MM.1S (cell line): ENCODE results near the gene TUBA3E.

Experiments used
- DNase-seq: peaks from one replicate; pipeline ENCODE4 v3.0.0-alpha.2; 2015
- H2AFZ ChIP-seq: fragments of 300-600 bp; sonication (generic); 2 replicates; pipeline ENCODE4 v1.6.0; 2016; ENCODE audit warnings: antibody characterized with exemption, low read length
- H3F3A ChIP-seq: fragments of 300-600 bp; sonication (generic); 2 replicates; pipeline ENCODE4 v1.6.1; 2016; ENCODE audit warnings: mild to moderate bottlenecking, antibody characterized with exemption, low read length, moderate library complexity, mixed read lengths; ENCODE audit not compliant: insufficient read depth
- H3K27ac ChIP-seq: fragments of 300-600 bp; sonication (generic); 2 replicates; pipeline ENCODE4 v1.5.1; 2016; ENCODE audit warnings: mild to moderate bottlenecking, low read length
- H3K27me3 ChIP-seq: fragments of 300-600 bp; sonication (generic); replicated peaks from 2 replicates; pipeline ENCODE4 v1.6.0; 2016; ENCODE audit warnings: low read length; ENCODE audit not compliant: insufficient read depth
- H3K36me3 ChIP-seq: fragments of 300-600 bp; sonication (generic); replicated peaks from 2 replicates; pipeline ENCODE4 v1.6.1; 2016; ENCODE audit warnings: mild to moderate bottlenecking, low read length, mixed read lengths; ENCODE audit not compliant: insufficient read depth
- H3K4me1 ChIP-seq: fragments of 300-600 bp; sonication (generic); 2 replicates; pipeline ENCODE4 v1.6.1; 2016; ENCODE audit warnings: low read length, mixed read lengths
- H3K4me2 ChIP-seq: fragments of 300-600 bp; sonication (generic); 2 replicates; pipeline ENCODE4 v1.6.0; 2016; ENCODE audit warnings: low read depth, low read length
- H3K4me3 ChIP-seq: fragments of 300-600 bp; sonication (generic); 2 replicates; pipeline ENCODE4 v1.5.1; 2016; ENCODE audit warnings: low read length, mixed read lengths
- H3K79me2 ChIP-seq: fragments of 300-600 bp; sonication (generic); 2 replicates; pipeline ENCODE4 v1.6.1; 2016; ENCODE audit warnings: mixed run types, low read length, mixed read lengths
- H3K9ac ChIP-seq: fragments of 300-600 bp; sonication (generic); 2 replicates; pipeline ENCODE4 v1.6.1; 2016; ENCODE audit warnings: low read length, mixed read lengths
- H3K9me2 ChIP-seq: fragments of 300-600 bp; sonication (generic); replicated peaks from 2 replicates; pipeline ENCODE4 v1.6.1; 2016; ENCODE audit warnings: mild to moderate bottlenecking, low read length, mixed read lengths; ENCODE audit not compliant: insufficient read depth
- H3K9me3 ChIP-seq: fragments of 300-600 bp; sonication (generic); replicated peaks from 2 replicates; pipeline ENCODE4 v1.6.1; 2016; ENCODE audit warnings: mild to moderate bottlenecking, low read length, mixed read lengths; ENCODE audit not compliant: insufficient read depth
- H4K20me1 ChIP-seq: fragments of 300-600 bp; sonication (generic); 2 replicates; pipeline ENCODE4 v1.6.1; 2016; ENCODE audit warnings: mild to moderate bottlenecking, low read length, moderate library complexity, mixed read lengths; ENCODE audit not compliant: insufficient read depth
- CTCF ChIP-seq: fragments of 300-600 bp; sonication (generic); IDR thresholded peaks from 2 replicates; pipeline ENCODE4 v1.5.1; 2016; ENCODE audit warnings: antibody characterized with exemption, low read length, mixed read lengths
- EZH2 ChIP-seq: fragments of 300-600 bp; sonication (generic); optimal IDR thresholded peaks from 2 replicates; pipeline ENCODE3; 2017; ENCODE audit warnings: low read depth, mild to moderate bottlenecking, antibody characterized with exemption, low read length, mixed read lengths
- EZH2phosphoT487 ChIP-seq: fragments of 300-600 bp; sonication (generic); IDR thresholded peaks from 2 replicates; pipeline ENCODE4 v1.6.1; 2018; ENCODE audit warnings: antibody characterized with exemption, low read length

TUBA3E gene

DNA sequence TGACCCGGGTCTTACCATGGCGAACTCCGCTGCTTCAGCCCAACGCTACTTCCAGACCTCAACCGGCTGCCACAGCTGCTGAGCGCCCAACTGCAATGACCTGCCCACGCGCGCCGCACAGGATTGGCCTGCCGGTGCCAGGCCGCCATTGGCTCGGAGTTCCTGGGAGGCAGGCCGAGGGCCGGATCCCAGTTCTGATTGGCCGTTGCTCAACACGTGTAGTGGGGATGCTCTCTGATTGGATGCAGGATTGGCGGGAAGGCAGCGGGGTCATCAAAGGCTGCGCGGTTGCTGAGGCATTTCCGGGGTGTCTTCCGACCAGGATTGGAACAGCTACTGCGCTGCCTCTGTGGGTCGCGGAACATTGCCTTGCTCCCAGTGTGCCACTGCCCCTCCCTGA lies at the start of gene TUBA3E:
TUBA3E (minus strand) TSS at position 97 of the 400 bp plus-strand sequence; CDS start at position 18, 79 bp downstream.
- no peak within 1 kb of the TSS for H3K4me2 ChIP-seq
- no peak for TF ChIP-seq CTCF
- no peak for TF ChIP-seq EZH2
- TF ChIP-seq EZH2phosphoT487, result no peak
- no peak within 1 kb of the TSS for H3K4me3 ChIP-seq
- no peaks in the 10 kb centered on the region for H3K36me3 ChIP-seq
- no peaks in the 10 kb centered on the region for H3K27me3 ChIP-seq
- no peaks in the 10 kb centered on the region for H3K9me3 ChIP-seq
- no peaks in the 10 kb centered on the region for H3K9me2 ChIP-seq
- no peak for DNase-seq
- H3K4me1 ChIP-seq, result no peaks in the 10 kb centered on the region
- no peak within 1 kb of the TSS for H3K27ac ChIP-seq
- H3K79me2 ChIP-seq, result no peaks in the 10 kb centered on the region
- H4K20me1 ChIP-seq, result no peaks in the 10 kb centered on the region
- H2AFZ ChIP-seq, result no peak within 1 kb of the TSS
- H3K9ac ChIP-seq, result no peak within 1 kb of the TSS
- no peaks in the 10 kb centered on the region for H3F3A ChIP-seq

DNA sequence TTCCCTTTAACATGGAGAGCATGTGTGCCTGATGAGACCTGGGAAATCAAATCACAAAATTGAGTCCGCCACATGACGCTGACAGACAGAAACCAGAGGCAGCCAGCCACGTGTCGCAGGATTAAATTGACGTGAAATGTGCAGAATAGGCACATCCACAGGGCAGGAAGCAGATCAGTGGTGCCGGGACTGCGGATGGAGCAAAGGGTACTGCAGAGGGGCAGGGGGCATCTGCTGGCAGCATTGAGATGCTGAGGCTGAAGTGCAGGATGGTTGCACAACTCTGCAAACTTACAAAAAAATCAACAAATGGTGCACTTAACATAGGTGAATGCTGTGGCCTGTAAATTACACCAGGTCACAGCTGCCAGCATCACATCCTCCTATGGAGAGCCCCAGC lies 48.2 kb upstream of the TUBA3E start:
- Histone ChIP-seq H3K36me3 (no peaks in the 10 kb centered on the region), H3K9me3 (no peaks in the 10 kb centered on the region), H3K4me3 (no peak overlapping the region), H3K4me1 (no peaks in the 10 kb centered on the region), H3K9ac (no peak overlapping the region), H3K9me2 (no peaks in the 10 kb centered on the region), H3K4me2 (no peak overlapping the region), H3F3A (no peaks in the 10 kb centered on the region), H3K27me3 (no peaks in the 10 kb centered on the region), H4K20me1 (no peaks in the 10 kb centered on the region), H3K27ac (no peak overlapping the region), H3K79me2 (no peaks in the 10 kb centered on the region), H2AFZ (no peak overlapping the region)
- no peak for TF ChIP-seq EZH2phosphoT487
- no peak for TF ChIP-seq CTCF
- no peak for TF ChIP-seq EZH2
- no peak for DNase-seq

DNA sequence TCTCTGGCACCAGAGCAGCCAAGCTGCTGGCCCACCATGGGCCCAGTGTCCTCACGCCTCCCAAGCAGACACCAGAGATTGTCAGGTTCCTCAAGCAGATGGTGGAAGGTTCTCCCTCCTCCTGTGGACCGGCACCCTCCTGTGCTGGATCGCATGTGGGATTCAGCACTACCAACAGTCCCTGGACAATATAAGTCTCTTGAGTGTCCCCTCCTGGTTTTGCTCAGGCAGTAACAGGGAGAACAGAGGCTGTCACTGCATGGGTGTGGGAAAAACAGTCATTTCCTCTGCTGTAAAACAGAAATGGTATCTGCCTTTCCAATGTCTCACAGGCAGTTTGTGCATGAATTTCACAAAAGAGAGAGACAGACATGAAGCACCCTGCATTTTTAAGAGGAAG lies 47.7 kb upstream of the TUBA3E start:
- no peak overlapping the region for H2AFZ ChIP-seq
- H3K9ac ChIP-seq, result no peak overlapping the region
- no peaks in the 10 kb centered on the region for H3F3A ChIP-seq
- no peaks in the 10 kb centered on the region for H3K79me2 ChIP-seq
- no peaks in the 10 kb centered on the region for H3K27me3 ChIP-seq
- DNase-seq, result no peak
- H3K36me3 ChIP-seq, result no peaks in the 10 kb centered on the region
- no peak overlapping the region for H3K4me2 ChIP-seq
- no peaks in the 10 kb centered on the region for H3K9me2 ChIP-seq
- H4K20me1 ChIP-seq, result no peaks in the 10 kb centered on the region
- no peak overlapping the region for H3K27ac ChIP-seq
- H3K4me1 ChIP-seq, result no peaks in the 10 kb centered on the region
- no peak for TF ChIP-seq EZH2phosphoT487
- TF ChIP-seq CTCF, result no peak
- no peak for TF ChIP-seq EZH2
- H3K9me3 ChIP-seq, result no peaks in the 10 kb centered on the region
- no peak overlapping the region for H3K4me3 ChIP-seq
